Measurements from ENCODE around the gene TLCD1. TPM values are rescaled to one million over a fixed set of nuclear protein-coding genes. Genes with fewer than 3 reads are reported as not detected.
A peak's percentile ranks its signal among the peaks of the same experiment; 100 is the strongest.

TLCD1 gene
- total RNA-seq, 1 donor from 2014 or later: 8.1 TPM

GRCh38 chr17:28712705-28713415, 13.2 kb downstream of the TLCD1 start:
- DNase-seq (ENCODE audit: low read depth): no peak

DNA sequence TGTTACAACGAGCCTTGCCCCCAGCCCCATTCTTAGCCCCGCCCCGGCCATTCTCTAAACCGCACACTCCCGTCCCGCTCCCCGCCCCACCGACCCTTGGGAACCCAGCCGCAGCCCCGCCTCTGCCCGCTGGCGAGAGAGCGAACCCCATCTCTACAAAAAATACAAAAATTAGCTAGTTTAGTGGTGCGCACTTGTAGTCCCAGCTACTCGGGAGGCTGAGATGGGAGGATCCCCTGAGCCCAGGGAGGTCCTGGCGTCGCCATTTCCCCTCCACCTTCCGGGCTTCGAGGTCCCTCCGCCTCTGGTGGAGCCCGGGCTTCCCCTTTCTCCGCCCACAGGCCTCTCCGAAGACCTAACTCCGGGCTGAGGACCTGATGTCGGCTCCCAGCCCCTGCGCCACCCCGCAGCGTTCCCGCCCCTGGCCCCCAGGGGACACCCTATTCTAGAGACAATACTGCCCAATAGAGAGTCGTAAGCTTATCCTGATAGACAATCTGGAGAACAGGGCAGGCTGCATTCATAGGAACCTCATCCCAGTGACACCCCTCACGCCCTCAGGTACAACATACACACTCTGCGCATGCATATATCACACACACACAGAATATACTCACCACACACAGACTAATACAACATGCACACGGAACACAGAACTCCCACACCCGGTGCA, 13.9 kb downstream of the TLCD1 start:
- DNase-seq (ENCODE audit: low read depth): no peak

- no peak for DNase-seq (ENCODE audit: low read depth)
Measured at GRCh38 chr17:28711723-28712031, 14.4 kb downstream of the TLCD1 start, which contains the start of gene PROCA1. Gene PROCA1 (minus strand): TSS chr17:28711888. CDS start chr17:28711660, 228 bp downstream.

DNA sequence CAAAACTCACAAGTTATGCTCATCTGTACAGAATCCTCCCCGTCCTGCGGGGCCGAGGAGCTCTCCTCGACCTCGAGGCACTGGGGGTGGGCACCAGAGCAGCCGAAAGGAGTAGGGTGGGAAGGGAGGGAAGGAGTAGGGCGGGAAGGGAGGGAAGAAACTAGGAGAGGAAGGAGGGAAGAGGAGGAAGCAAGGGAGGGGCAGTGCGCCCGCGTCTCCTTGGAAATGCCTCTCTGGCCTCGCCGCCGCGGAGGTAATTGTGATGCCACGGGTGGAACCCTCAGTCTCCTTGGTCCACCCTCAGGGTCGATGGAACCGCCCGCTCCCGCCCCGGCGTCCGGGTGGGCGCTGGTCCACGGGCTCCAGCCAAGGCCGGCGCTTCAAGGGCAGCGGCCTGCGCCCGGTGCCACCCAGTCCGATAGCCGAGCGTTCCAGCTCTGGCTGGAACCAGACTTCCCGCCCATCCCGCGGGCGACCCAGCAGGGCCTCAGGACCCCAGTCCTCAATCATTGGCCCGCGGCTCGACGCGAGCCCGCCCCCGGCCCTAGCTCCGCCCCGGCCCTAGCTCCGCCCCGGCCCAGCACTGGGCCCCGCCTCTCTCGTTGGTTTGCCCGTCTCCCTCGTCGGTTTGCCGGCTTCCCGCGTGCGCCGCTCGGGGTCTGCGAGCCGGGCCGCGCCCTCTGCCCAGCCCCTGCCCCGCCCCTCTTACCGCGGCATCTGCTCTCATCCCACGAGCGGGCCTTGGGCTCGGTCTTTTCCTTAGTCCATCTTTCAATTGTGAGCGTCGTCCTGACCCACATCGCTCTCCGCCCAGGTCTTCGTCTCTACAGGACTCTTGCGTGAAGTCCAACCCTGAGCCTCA, 14.9 kb downstream of the TLCD1 start:
- peak; percentile 63 for DNase-seq (ENCODE audit: low read depth)

GRCh38 chr17:28707339-28707720, 18.7 kb downstream of the TLCD1 start:
- no peak for DNase-seq (ENCODE audit: low read depth)

- no peak for DNase-seq (ENCODE audit: low read depth)
Measured at GRCh38 chr17:28706471-28707338, 19.3 kb downstream of the TLCD1 start.

- no peak for DNase-seq (ENCODE audit: low read depth)
Measured at GRCh38 chr17:28705728-28706334, 20.2 kb downstream of the TLCD1 start.

DNA sequence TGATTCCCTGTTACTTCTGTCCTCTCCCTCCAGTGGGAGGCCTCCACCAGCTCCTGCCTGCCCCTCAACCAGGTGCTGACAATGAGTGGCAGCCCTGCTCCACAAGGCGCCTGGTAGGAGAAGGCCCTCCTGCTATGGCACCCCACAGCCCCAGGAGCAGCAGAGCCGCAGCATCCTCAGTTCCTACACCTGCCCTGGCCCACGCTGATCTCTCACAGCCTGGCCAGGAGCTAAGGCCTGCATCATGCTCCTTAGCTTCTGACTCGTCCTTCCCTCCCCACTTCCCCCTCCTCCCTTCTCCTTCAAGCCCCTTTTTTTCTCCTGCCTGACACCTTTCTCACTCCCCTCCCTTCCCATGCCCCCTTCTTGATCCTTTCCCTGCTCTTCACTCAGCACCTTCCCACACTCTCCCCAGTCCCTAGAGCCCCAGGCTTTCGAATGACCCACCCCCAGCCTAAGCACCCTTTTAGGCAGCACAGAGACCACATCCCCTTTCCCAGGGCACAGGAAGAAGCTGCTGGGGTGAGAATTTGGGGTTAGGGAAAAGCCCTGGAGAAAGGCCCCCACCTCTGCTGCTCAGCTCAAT, 20.9 kb downstream of the TLCD1 start:
- no peak for DNase-seq (ENCODE audit: low read depth)

DNA sequence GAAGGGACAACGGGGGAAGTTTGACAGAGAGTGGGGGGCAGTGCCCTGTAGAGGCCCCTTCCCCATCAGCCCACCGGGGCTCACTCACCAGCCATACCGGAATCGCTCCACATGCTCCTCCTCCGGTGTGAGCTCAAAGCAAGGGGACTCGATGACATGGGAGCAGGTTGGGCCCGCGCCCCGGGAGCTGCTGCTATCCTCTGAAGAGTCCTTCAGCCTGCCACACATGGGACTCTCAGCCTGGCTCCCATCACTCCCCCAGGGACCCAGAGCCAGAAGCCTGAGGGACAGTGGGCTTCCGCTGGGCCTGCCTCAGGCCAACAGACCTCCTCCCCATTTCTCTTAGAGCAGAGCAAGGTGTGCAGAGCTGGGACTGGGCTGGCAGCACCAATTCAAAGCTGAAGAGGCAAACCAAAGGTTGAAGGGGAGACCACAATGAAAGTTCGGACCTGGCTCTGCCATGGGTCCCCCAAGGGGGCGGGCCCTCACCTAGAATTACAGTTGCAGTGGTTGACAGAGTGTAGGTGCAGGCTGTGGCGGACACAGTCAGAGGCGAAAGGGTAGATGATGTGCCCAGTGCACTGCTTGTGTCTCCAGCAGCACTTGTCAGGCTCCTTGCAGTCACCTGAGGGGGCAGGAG, 21.7 kb downstream of the TLCD1 start:
- DNase-seq (ENCODE audit: low read depth): no peak

GRCh38 chr17:28703552-28704218, 22.3 kb downstream of the TLCD1 start:
- DNase-seq (ENCODE audit: low read depth): no peak

DNA sequence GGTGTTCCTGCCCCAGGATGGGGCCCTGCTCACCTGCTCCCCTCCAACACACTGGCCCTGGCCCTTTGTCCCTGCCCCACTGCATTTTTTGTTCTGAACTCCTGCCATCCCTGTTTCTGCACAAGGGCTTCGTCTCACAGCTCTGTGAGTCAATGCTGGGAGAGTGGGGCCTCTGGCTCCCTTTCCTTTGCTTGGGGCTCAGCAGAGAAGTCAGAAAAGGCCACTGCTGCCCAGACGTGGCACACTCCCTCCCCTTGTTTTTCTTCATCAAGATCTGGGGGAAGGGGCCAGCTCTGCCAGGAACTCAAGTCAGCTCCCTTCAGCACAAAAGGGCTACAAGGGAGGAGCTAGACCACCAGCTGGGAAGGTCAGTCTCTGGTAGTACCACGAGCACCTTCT, 23.3 kb downstream of the TLCD1 start:
- no peak for DNase-seq (ENCODE audit: low read depth)

DNA sequence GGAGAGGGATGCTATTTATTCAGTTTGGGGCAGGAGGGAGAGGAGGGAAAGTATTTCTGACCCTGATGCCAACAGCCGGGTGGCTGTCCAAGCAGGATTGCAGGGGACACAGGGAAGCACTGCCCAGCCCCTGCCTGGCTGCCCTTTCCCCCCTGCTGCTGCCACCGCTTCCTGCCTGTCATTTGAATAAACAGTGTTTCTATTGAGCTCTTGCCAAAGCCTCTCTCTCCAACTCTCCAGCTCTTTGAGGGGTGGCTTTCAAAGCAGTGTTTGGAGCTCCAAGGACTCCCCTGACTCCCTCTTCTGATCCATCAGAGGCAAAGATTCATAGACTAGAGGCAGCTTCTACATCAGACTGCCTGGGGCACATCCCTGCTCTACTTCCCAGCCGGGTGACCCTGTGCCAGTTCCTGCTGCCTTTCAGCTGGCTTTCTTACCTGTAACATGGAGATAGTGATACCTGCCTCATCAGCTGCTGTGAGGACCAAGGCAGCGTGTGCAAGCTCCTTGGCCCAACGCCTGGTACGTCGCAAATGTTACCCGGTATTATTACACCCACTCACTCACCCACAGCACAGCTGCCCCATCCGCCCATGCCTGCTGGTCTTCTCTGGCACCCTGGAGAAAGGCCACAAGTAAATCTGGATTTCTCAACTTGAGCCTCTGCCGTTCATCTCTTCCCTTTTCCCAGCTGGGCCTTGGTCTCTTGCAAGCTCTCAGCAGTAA, 23.8 kb downstream of the TLCD1 start:
- no peak for DNase-seq (ENCODE audit: low read depth)

DNA sequence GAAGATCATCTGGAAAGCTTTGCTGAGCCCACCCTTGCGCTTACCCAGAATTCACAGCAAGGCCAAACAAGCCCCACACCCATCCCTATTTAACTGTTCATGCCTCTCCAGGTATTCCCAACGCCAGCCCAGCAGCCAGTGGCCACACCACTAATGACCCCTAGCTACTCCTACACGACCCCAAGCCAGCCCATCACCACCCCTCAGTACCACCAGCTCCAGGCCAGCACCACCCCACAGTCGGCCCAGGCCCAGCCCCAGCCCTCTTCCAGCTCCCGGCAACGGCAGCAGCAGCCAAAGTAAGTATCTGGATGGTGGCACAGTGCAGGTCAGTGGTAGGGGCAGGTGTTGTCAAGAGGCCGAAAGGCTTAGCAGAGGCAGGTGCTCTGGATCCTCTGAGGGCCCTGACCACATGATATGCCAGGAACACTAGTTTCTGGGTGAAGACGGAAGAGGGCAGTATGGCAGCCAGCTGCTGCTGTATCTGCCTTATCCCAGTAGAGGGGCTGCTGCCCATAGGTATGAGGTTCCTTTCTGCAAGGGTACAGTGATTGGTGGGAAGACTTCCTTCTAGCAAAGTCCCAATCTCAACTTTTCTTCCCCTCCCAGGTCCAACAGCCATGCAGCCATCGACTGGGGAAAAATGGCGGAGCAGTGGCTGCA, 25.1 kb downstream of the TLCD1 start:
- DNase-seq (ENCODE audit: low read depth): no peak

GRCh38 chr17:28700278-28700677, 25.8 kb downstream of the TLCD1 start:
- DNase-seq (ENCODE audit: low read depth): no peak

- peak; percentile 83 for DNase-seq (ENCODE audit: low read depth)
Measured at GRCh38 chr17:28698253-28698941, 27.6 kb downstream of the TLCD1 start.

DNA sequence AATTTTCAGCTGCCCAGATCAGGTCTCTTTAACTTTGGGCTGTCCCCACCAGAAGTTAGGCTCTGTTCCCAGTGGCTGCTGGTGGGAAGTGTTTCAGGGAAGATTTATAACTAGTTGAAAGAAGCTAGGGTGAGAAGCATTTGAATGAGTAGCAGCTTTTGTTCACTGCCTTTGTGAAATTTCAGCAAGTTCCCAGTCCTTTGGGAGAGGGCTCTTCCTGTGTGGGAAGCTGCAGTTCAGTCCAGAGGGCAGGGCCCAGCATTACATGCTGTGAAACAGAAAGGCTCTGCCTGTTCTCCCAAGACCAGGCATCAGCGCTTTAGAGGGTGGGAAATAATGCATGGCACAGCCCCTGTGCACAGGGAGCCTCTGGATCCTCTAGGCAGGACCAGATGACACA, 32.2 kb downstream of the TLCD1 start:
- DNase-seq (ENCODE audit: low read depth): no peak

DNA sequence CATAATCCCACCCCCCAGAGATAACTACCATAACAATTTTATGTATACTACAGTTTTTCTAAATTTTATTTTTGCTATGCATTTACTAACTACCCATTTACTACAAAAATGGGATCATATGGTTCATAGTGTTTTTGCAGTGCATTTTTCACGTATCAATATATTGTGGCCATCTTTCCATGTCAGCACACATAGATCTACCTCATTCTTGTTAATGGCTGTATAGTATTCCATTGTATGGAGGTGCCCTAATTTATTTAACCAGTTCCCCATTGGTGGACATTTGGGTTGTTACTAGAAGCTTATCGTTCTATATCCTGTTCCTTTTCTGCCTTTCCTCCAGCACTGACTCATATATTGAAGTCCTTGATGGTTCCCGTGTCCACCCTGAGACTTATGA, 37.0 kb downstream of the TLCD1 start:
- DNase-seq (ENCODE audit: low read depth): no peak

- no peak for DNase-seq (ENCODE audit: low read depth)
Measured at GRCh38 chr17:28688481-28688880, 37.6 kb downstream of the TLCD1 start.

Data from renal cortical epithelial cell (primary cell).